ENCODE data around the gene KRTAP5-2.

KRTAP5-2 gene

GRCh38 chr11:1555713-1556153 is 42.4 kb downstream of the KRTAP5-2 start:
- DNase-seq (ENCODE audit: low read depth) = no peak

GRCh38 chr11:1554981-1555712 is 42.9 kb downstream of the KRTAP5-2 start:
- no peak for DNase-seq (ENCODE audit: low read depth)

GRCh38 chr11:1553808-1554594 is 44.1 kb downstream of the KRTAP5-2 start:
- no peak for DNase-seq (ENCODE audit: low read depth)

GRCh38 chr11:1549338-1550330 is 48.5 kb downstream of the KRTAP5-2 start:
- no peak for DNase-seq (ENCODE audit: low read depth)

- peak; percentile 35 for DNase-seq (ENCODE audit: low read depth)
Observed at GRCh38 chr11:1548221-1549070, 49.6 kb downstream of the KRTAP5-2 start.

- DNase-seq (ENCODE audit: low read depth) = no peak
Observed at GRCh38 chr11:1547467-1548098, 50.5 kb downstream of the KRTAP5-2 start.

All from stromal cell of bone marrow (primary cell).